ENCODE results near the gene AP1G2. TPM values are rescaled to one million over a fixed set of nuclear protein-coding genes. Genes with fewer than 3 reads are reported as not detected.
A peak's percentile ranks its signal among the peaks of the same experiment; 100 is the strongest.

AP1G2 gene
- total and polyA plus RNA-seq, 2 of the 13 experiments (the other 11 are each of a cell fraction or from before 2014, with no cell fraction given): 96.9 to 611 TPM

GRCh38 chr14:23551266-23552028 is 16.1 kb downstream of the AP1G2 start, which contains the start of gene ZFHX2 (continued):
- TF ChIP-seq KDM6A (CRISPR knock-in tag; IDR thresholded peaks at IDR 0.05; ENCODE audit: low read depth): no peak
- TF ChIP-seq, protein P1, sequence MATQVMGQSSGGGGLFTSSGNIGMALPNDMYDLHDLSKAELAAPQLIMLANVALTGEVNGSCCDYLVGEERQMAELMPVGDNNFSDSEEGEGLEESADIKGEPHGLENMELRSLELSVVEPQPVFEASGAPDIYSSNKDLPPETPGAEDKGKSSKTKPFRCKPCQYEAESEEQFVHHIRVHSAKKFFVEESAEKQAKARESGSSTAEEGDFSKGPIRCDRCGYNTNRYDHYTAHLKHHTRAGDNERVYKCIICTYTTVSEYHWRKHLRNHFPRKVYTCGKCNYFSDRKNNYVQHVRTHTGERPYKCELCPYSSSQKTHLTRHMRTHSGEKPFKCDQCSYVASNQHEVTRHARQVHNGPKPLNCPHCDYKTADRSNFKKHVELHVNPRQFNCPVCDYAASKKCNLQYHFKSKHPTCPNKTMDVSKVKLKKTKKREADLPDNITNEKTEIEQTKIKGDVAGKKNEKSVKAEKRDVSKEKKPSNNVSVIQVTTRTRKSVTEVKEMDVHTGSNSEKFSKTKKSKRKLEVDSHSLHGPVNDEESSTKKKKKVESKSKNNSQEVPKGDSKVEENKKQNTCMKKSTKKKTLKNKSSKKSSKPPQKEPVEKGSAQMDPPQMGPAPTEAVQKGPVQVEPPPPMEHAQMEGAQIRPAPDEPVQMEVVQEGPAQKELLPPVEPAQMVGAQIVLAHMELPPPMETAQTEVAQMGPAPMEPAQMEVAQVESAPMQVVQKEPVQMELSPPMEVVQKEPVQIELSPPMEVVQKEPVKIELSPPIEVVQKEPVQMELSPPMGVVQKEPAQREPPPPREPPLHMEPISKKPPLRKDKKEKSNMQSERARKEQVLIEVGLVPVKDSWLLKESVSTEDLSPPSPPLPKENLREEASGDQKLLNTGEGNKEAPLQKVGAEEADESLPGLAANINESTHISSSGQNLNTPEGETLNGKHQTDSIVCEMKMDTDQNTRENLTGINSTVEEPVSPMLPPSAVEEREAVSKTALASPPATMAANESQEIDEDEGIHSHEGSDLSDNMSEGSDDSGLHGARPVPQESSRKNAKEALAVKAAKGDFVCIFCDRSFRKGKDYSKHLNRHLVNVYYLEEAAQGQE (IDR thresholded peaks at IDR 0.05; ENCODE audit: borderline replicate concordance in 1 of 2, low read depth in 1 of 2, low read length in 2 of 2): peak in 1 of 2 experiments; percentile 25; a peak in 1 of 4 replicates
- TF ChIP-seq WIZ (CRISPR knock-in tag; IDR thresholded peaks at IDR 0.05): peak; percentile 96; the same call in 1 of the 2 replicates
- peak; percentile 90 for TF ChIP-seq IKZF4 (CRISPR knock-in tag; IDR thresholded peaks at IDR 0.05; ENCODE audit: borderline replicate concordance, low read depth, not compliant biosample characterization)
- peak; percentile 72; the same call in 1 of the 2 replicates for TF ChIP-seq HNF1B (CRISPR knock-in tag; IDR thresholded peaks at IDR 0.05)
- TF ChIP-seq, protein P2, sequence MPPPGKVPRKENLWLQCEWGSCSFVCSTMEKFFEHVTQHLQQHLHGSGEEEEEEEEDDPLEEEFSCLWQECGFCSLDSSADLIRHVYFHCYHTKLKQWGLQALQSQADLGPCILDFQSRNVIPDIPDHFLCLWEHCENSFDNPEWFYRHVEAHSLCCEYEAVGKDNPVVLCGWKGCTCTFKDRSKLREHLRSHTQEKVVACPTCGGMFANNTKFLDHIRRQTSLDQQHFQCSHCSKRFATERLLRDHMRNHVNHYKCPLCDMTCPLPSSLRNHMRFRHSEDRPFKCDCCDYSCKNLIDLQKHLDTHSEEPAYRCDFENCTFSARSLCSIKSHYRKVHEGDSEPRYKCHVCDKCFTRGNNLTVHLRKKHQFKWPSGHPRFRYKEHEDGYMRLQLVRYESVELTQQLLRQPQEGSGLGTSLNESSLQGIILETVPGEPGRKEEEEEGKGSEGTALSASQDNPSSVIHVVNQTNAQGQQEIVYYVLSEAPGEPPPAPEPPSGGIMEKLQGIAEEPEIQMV (CRISPR knock-in tag; IDR thresholded peaks at IDR 0.05; ENCODE audit: low read depth): no peak; the same call in 1 of the 2 replicates
- TF ChIP-seq ZNF292 (CRISPR knock-in tag; IDR thresholded peaks at IDR 0.05; ENCODE audit: borderline replicate concordance, low read depth): peak; percentile 82
- TF ChIP-seq KDM5B (CRISPR knock-in tag; IDR thresholded peaks at IDR 0.05; ENCODE audit: borderline replicate concordance): peak; percentile 88
- peak; percentile 66 for TF ChIP-seq ZNF781 (CRISPR knock-in tag; IDR thresholded peaks at IDR 0.05; ENCODE audit: borderline replicate concordance, not compliant biosample characterization)
- TF ChIP-seq PHF20 (CRISPR knock-in tag; IDR thresholded peaks at IDR 0.05): peak; percentile 79
- TF ChIP-seq ZMYM2 (CRISPR knock-in tag; IDR thresholded peaks at IDR 0.05): no peak
- TF ChIP-seq RARA (CRISPR knock-in tag; IDR thresholded peaks at IDR 0.05): no peak; the same call in 1 of the 2 replicates
- TF ChIP-seq MIER2 (CRISPR knock-in tag; IDR thresholded peaks at IDR 0.05): 0 out of 2 replicates have a peak, but pooled peaks have one; percentile 38
- TF ChIP-seq ZNF713 (CRISPR knock-in tag; IDR thresholded peaks at IDR 0.05): 0 out of 2 replicates have a peak, but pooled peaks have one; percentile 24
- TF ChIP-seq ZNF788 (CRISPR knock-in tag; IDR thresholded peaks at IDR 0.05; ENCODE audit: borderline replicate concordance): peak; percentile 84
- no peak for TF ChIP-seq MATR3 (CRISPR knock-in tag; IDR thresholded peaks at IDR 0.05)
- peak; percentile 17; the same call in 1 of the 2 replicates for TF ChIP-seq ZIK1 (CRISPR knock-in tag; IDR thresholded peaks at IDR 0.05; ENCODE audit: borderline replicate concordance, low read depth)
- peak; percentile 59 for TF ChIP-seq SALL1 (CRISPR knock-in tag; IDR thresholded peaks at IDR 0.05)
- no peak for TF ChIP-seq TP53 (CRISPR knock-in tag; conservative IDR thresholded peaks at IDR 0.05)
- no peak for TF ChIP-seq ZNF17 (CRISPR knock-in tag; IDR thresholded peaks at IDR 0.05)
- 0 out of 2 replicates have a peak, but pooled peaks have one; percentile 36 for TF ChIP-seq BHLHE40 (IDR thresholded peaks at IDR 0.05; ENCODE audit: low read length)
- TF ChIP-seq ZSCAN12 (CRISPR knock-in tag; IDR thresholded peaks at IDR 0.05): no peak
- TF ChIP-seq GATAD1 (CRISPR knock-in tag; IDR thresholded peaks at IDR 0.05): peak; percentile 83
